Measurements from ENCODE around the gene VTI1B. TPM values are rescaled to one million over a fixed set of nuclear protein-coding genes. Genes with fewer than 3 reads are reported as not detected.
A peak's percentile ranks its signal among the peaks of the same experiment; 100 is the strongest.

The VTI1B gene
- total RNA-seq, 1 donor from 2014 or later, result 62.1 TPM

DNA sequence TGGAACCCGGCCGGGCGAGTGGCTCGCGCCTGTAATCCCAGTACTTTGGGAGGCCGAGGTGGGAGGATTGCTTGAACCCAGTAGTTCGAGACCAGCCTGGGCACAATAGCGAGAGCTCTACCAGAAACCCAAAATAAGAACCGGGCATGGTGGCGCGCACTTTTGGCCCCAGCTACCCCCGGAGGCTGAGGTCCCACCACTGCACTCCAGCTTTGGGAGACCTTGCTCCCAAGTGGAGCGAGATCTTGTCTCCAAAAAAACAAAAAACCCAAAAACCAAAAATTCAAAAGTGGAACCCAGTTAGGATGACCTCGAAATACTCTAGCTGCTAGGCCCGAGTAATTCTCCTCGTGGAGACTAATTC is 769 bp upstream of the VTI1B start:
- intact Hi-C loops (cut with DNase I), result no loop called here
- TF ChIP-seq CTCF (IDR thresholded peaks at IDR 0.05) (no peak), POLR2A (IDR thresholded peaks at IDR 0.05) (no peak), POLR2AphosphoS5 (IDR thresholded peaks at IDR 0.05; ENCODE audit: insufficient read depth in 1 of 2, low read depth in 1 of 2) (no peak)
- Histone ChIP-seq H3K4me3 (peak overlapping the region; percentile 78 to 97), H3K36me3 (peaks cover 0 to 11% of the 10 kb centered on the region in 2 donors), H3K27me3 (no peaks in the 10 kb centered on the region), H3K27ac (peak overlapping the region; percentile 99), H3K4me1 (peaks cover 30% of the 10 kb centered on the region), H3K9me3 (no peaks in the 10 kb centered on the region)
- no peak for DNase-seq (ENCODE audit: extremely low spot score in 2 of 2)

GRCh38 chr14:67674139-67674479 is 323 bp downstream of the VTI1B start:
- Histone ChIP-seq H3K4me3 (peak overlapping the region; percentile 78 to 97), H3K36me3 (peaks cover 0 to 11% of the 10 kb centered on the region in 2 donors), H3K4me1 (peaks cover 30% of the 10 kb centered on the region), H3K27me3 (no peaks in the 10 kb centered on the region), H3K9me3 (no peaks in the 10 kb centered on the region), H3K27ac (peak overlapping the region; percentile 99)
- no peak for TF ChIP-seq POLR2A (IDR thresholded peaks at IDR 0.05)
- no peak for TF ChIP-seq CTCF (IDR thresholded peaks at IDR 0.05)
- TF ChIP-seq POLR2AphosphoS5 (IDR thresholded peaks at IDR 0.05; ENCODE audit: insufficient read depth in 1 of 2, low read depth in 1 of 2), result no peak
- intact Hi-C loops (cut with DNase I), result no loop called here
- DNase-seq (ENCODE audit: extremely low spot score in 2 of 2), result no peak

DNA sequence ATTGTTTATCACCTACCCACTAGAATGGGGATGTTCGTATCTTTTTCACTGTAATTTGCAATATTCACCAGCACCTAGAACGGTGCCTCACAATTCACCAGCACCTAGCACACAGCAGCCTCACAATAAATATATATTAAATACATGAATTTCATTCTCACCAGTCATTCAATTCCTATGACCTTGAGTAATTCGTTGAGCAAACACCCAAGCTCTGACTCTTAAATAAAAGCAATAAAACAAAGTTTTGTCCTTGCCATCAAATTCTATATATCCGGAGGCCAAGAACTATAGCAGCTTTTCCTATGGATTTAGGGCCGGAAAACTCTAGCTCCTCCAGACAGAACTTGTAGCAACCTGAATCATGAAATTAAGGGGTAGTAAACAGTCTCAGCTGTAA is 981 bp downstream of the VTI1B start:
- Histone ChIP-seq H3K36me3 (peaks cover 0 to 10% of the 10 kb centered on the region in 2 donors), H3K27me3 (no peaks in the 10 kb centered on the region), H3K27ac (peak overlapping the region; percentile 99), H3K4me3 (peak overlapping the region; percentile 78 to 97), H3K9me3 (no peaks in the 10 kb centered on the region), H3K4me1 (peaks cover 30% of the 10 kb centered on the region)
- TF ChIP-seq POLR2AphosphoS5 (IDR thresholded peaks at IDR 0.05; ENCODE audit: insufficient read depth in 1 of 2, low read depth in 1 of 2) (no peak), CTCF (IDR thresholded peaks at IDR 0.05) (no peak), POLR2A (IDR thresholded peaks at IDR 0.05) (no peak)
- DNase-seq (ENCODE audit: extremely low spot score in 2 of 2), result no peak
- intact Hi-C loops (cut with DNase I), result no loop called here

GRCh38 chr14:67668559-67668958 is 5.9 kb downstream of the VTI1B start:
- Histone ChIP-seq H3K27ac (no peak overlapping the region), H3K4me1 (peaks cover 23% of the 10 kb centered on the region), H3K9me3 (no peaks in the 10 kb centered on the region), H3K4me3 (no peak overlapping the region), H3K36me3 (no peaks in the 10 kb centered on the region), H3K27me3 (no peaks in the 10 kb centered on the region)
- TF ChIP-seq POLR2AphosphoS5 (IDR thresholded peaks at IDR 0.05; ENCODE audit: insufficient read depth in 1 of 2, low read depth in 1 of 2) (no peak), CTCF (IDR thresholded peaks at IDR 0.05) (no peak)
- intact Hi-C loops (cut with DNase I), result loop anchor here (5.0 kb wide), 1 partner anchor 46 kb away; no protein-coding TSS in a partner anchor
- no peak for DNase-seq (ENCODE audit: extremely low spot score in 2 of 2)

- Histone ChIP-seq H3K27ac (no peak overlapping the region), H3K27me3 (no peaks in the 10 kb centered on the region), H3K36me3 (no peaks in the 10 kb centered on the region), H3K4me1 (peaks cover 7% of the 10 kb centered on the region), H3K9me3 (no peaks in the 10 kb centered on the region), H3K4me3 (no peak overlapping the region)
- TF ChIP-seq POLR2A (IDR thresholded peaks at IDR 0.05) (no peak), CTCF (IDR thresholded peaks at IDR 0.05) (peak in 2 of 3 experiments; percentile 16 to 65)
- intact Hi-C loops (cut with DNase I), result loop anchor here (5.0 kb wide), 1 partner anchor 45 kb away; no protein-coding TSS in a partner anchor
- DNase-seq (ENCODE audit: extremely low spot score in 2 of 2), result no peak
These were observed 7.5 kb downstream of the VTI1B start for GRCh38 chr14:67666750-67667449.

Measured in vagina (tissue), 2 donors.